GM12874 (cell line): ENCODE results near the gene ABHD16A.

Source experiments
- TF ChIP-seq, protein P1 (sequence below): IDR thresholded peaks from 2 replicates; pipeline ENCODE4 v1.5.1; 2011; ENCODE audit warnings: low read depth, mild to moderate bottlenecking, control low read depth, low read length, moderate library complexity; ENCODE audit not compliant: insufficient read depth

Gene ABHD16A

DNA sequence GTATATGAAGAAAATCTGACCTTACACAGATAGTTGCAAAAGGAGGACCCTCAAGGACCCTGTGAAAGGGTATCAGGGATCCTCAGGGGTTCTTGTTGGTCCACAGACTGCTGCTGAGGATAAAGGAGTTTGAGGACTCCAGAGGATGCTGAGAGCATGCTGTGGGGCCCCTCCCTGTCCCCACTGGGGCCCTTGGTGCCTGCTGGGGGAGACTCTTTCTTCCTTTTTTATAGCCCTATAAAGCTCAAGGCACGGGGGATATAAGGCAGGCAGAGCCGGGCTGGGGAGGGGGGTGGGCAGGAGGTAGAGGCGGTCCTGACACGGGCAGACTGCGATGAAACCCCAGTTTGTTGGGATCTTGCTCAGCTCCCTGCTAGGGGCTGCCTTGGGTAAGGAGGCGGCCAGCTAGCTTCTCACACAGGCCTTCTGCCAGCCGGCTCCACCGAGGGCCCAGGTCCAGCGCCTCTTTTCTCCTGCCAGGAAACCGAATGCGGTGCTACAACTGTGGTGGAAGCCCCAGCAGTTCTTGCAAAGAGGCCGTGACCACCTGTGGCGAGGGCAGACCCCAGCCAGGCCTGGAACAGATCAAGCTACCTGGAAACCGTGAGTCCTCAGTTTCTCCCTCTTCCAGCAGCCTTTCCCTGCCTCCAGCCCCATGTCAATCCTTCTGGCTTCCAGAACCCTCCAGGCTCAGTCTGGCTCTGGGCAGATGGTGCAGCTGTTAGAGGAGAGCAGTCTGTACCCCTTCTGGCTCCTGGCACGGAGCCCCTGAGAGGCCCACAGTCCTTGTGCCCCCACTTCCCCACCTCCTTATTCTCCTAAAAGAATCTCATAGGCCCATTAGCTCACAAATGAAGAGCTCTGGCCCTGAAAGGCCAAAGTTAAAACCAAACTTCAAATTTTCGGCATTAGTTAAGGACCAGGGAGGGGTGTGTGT lies 12.2 kb upstream of the ABHD16A start, which contains the start of gene LY6G6D:
Gene LY6G6D, plus strand, starts transcription at position 327 of the 937 bp plus-strand sequence. Its CDS starts 8 bp downstream, at position 335.
- TF ChIP-seq, protein P1, sequence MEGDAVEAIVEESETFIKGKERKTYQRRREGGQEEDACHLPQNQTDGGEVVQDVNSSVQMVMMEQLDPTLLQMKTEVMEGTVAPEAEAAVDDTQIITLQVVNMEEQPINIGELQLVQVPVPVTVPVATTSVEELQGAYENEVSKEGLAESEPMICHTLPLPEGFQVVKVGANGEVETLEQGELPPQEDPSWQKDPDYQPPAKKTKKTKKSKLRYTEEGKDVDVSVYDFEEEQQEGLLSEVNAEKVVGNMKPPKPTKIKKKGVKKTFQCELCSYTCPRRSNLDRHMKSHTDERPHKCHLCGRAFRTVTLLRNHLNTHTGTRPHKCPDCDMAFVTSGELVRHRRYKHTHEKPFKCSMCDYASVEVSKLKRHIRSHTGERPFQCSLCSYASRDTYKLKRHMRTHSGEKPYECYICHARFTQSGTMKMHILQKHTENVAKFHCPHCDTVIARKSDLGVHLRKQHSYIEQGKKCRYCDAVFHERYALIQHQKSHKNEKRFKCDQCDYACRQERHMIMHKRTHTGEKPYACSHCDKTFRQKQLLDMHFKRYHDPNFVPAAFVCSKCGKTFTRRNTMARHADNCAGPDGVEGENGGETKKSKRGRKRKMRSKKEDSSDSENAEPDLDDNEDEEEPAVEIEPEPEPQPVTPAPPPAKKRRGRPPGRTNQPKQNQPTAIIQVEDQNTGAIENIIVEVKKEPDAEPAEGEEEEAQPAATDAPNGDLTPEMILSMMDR: no peak

GRCh38 chr6:31713991-31714684 lies 11.0 kb upstream of the ABHD16A start:
- TF ChIP-seq, protein P1: no peak

DNA sequence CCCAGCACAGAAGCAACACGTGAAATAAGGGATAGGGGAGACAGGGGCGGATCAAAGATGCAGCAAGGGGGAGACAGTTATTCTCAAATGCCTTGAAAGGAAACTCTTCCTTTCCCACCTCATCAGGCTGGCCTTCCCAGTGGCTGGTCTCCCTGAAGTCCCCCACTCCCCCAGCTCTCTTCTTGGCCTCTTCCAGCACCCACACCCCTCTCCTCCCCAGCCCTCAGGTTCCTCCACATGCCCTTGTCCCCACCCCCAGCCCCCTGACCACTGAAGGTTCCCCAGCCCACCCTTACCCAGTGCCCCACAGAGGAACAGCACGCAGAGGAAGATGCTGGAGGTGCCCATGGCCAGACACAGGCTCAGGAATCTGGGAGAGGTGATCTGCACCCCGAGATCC lies 10.3 kb upstream of the ABHD16A start:
- TF ChIP-seq, protein P1: no peak

- TF ChIP-seq, protein P1: 0 out of 2 replicates have a peak, but pooled peaks have one; percentile 19
Measured at GRCh38 chr6:31712296-31712695, 9.2 kb upstream of the ABHD16A start.

- TF ChIP-seq, protein P1: no peak
Measured at GRCh38 chr6:31711233-31711632, 8.1 kb upstream of the ABHD16A start.

DNA sequence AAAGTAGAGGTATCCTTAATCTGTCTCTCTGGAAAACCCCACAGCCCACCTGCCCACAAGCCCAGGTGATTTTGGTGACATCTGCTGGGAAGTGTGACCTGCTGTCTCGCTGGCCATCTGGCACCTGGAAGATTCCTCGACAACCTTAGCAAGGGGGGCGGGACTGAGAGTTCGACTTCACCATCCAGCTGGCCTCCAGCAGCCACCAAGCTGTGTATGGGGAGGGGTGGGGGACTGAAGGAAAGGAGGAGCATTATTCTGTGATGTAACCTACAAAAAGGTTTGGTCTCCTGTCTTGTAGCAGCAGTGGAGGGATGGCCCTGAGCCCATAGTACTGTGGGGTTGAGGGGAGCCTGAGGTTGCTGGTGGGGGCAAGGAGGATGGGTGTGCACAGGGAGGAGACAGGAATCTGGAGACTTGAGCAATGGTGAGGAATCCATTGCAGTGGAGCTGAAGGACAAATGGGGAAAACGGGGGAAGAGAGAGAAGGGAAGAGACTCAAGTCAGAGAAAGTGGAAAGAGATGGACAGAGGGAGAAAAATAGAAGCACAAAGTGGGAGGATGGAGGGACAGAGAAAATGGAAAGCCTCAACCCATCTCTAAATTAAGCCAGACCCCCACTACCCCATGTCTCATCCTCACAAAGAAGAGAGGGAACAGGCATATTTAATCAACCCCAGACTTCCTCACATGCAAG lies 7.5 kb upstream of the ABHD16A start:
- TF ChIP-seq, protein P1: no peak

GRCh38 chr6:31708224-31708623 lies 5.1 kb upstream of the ABHD16A start:
- TF ChIP-seq, protein P1: no peak
